Osteoblast (primary cell): ENCODE results near the gene RASGRF2. TPM values are rescaled to one million over a fixed set of nuclear protein-coding genes. Genes with fewer than 3 reads are reported as not detected.
A peak's percentile ranks its signal among the peaks of the same experiment; 100 is the strongest.

ENCODE experiments used
- DNase-seq: peaks from one replicate; pipeline ENCODE4 v3.0.0; 2011; ENCODE audit warnings: low spot score, mixed read lengths; ENCODE audit not compliant: insufficient read length; ENCODE audit errors: missing footprints
- H2AFZ ChIP-seq: 2 replicates; pipeline ENCODE4 v1.6.0; 2011; ENCODE audit warnings: mild to moderate bottlenecking, low read length
- H3K27ac ChIP-seq: 2 replicates; pipeline ENCODE4 v1.5.1; 2011; ENCODE audit warnings: mild to moderate bottlenecking, low read depth, low read length, moderate library complexity
- H3K27me3 ChIP-seq: 2 replicates; pipeline ENCODE4 v1.6.0; 2012; ENCODE audit warnings: mild to moderate bottlenecking, control low read depth, inconsistent platforms, low read length, moderate library complexity; ENCODE audit not compliant: insufficient read depth
- H3K36me3 ChIP-seq: 2 replicates; pipeline ENCODE4 v1.5.1; 2011; ENCODE audit warnings: mild to moderate bottlenecking, low read length, control low read depth, moderate library complexity; ENCODE audit not compliant: insufficient read depth
- H3K4me1 ChIP-seq: 2 replicates; pipeline ENCODE4 v1.5.1; 2011; ENCODE audit warnings: mild to moderate bottlenecking, low read length, control low read depth, moderate library complexity; ENCODE audit not compliant: insufficient read depth
- H3K4me2 ChIP-seq: 2 replicates; pipeline ENCODE4 v1.6.0; 2011; ENCODE audit warnings: mild to moderate bottlenecking, low read length; ENCODE audit not compliant: insufficient read depth
- H3K4me3 ChIP-seq: fragments of 200-600 bp; sonication (generic); 3 replicates; pipeline ENCODE4 v1.5.1; 2012; ENCODE audit warnings: mild to moderate bottlenecking, low read length, inconsistent platforms; ENCODE audit not compliant: insufficient read depth
- H3K79me2 ChIP-seq: 2 replicates; pipeline ENCODE4 v1.6.0; 2012; ENCODE audit warnings: mild to moderate bottlenecking, low read length, control low read depth, inconsistent platforms; ENCODE audit not compliant: insufficient read depth
- H3K9me3 ChIP-seq: 2 replicates; pipeline ENCODE4 v1.5.1; 2011; ENCODE audit warnings: low read depth, low read length, control low read depth
- H4K20me1 ChIP-seq: 2 replicates; pipeline ENCODE4 v1.6.0; 2012; ENCODE audit warnings: mild to moderate bottlenecking, low read length, control low read depth; ENCODE audit not compliant: insufficient read depth
- total RNA-seq: library from RNA; depleted of rRNA; stranded (reverse); fragments of >200 nt; gene quantifications from 2 replicates; pipeline ENCODE4 v1.2.3, GENCODE V29; 2012
- TF ChIP-seq, protein P1 (sequence below): IDR thresholded peaks from 2 replicates; pipeline ENCODE4 v1.5.1; 2011; ENCODE audit warnings: mild to moderate bottlenecking, low read depth, low read length, moderate library complexity; ENCODE audit errors: extremely low read depth

Gene RASGRF2
- total RNA-seq, 1 donor, result under 0.01 TPM

DNA sequence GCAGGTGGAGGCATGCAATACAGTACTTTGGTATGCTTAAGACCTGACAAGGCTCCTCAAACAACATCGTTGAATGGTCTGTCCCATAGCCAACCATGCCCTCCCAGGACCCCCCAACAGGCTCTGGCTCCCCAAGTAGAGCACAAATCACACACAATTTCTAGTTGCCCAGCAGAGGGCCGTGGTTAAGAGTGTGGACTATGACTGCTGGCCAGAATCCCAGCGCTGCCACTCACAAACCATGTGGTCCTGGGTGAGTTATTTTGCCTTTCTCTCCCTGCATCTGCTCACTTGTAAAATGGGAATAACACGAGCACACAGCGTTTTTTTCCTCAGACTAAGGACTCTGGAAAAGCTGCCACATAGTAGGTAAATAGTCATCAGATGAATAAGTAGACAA, 279.4 kb downstream of the RASGRF2 start:
- no peaks in the 10 kb centered on the region for H3K79me2 ChIP-seq
- H3K4me3 ChIP-seq, result no peak overlapping the region
- H3K9me3 ChIP-seq, result no peaks in the 10 kb centered on the region
- H3K4me1 ChIP-seq, result no peaks in the 10 kb centered on the region
- no peak for DNase-seq
- no peaks in the 10 kb centered on the region for H4K20me1 ChIP-seq
- no peaks in the 10 kb centered on the region for H3K36me3 ChIP-seq
- H2AFZ ChIP-seq, result no peak overlapping the region
- H3K27me3 ChIP-seq, result no peaks in the 10 kb centered on the region
- TF ChIP-seq, protein P1, sequence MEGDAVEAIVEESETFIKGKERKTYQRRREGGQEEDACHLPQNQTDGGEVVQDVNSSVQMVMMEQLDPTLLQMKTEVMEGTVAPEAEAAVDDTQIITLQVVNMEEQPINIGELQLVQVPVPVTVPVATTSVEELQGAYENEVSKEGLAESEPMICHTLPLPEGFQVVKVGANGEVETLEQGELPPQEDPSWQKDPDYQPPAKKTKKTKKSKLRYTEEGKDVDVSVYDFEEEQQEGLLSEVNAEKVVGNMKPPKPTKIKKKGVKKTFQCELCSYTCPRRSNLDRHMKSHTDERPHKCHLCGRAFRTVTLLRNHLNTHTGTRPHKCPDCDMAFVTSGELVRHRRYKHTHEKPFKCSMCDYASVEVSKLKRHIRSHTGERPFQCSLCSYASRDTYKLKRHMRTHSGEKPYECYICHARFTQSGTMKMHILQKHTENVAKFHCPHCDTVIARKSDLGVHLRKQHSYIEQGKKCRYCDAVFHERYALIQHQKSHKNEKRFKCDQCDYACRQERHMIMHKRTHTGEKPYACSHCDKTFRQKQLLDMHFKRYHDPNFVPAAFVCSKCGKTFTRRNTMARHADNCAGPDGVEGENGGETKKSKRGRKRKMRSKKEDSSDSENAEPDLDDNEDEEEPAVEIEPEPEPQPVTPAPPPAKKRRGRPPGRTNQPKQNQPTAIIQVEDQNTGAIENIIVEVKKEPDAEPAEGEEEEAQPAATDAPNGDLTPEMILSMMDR, result no peak
- H3K27ac ChIP-seq, result no peak overlapping the region
- H3K4me2 ChIP-seq, result no peak overlapping the region

DNA sequence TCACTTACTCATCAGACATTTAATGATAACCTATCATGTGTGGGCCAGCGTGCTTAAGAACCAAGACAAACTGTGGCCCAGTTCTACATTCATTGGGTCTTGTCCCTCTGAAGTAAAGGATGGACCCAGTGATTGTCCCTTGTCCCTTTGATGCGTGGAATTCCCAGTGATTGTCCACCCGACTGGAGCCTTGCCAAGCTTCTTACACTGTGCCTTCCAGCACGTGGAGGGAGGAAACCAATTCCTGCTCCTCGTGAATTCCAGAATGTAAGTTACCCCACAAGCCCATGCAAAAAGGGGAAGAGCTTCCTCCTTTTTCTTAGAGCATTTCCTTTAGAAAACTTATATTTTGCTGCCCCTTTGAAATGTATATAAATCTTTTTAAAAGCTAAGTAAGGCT, 280.8 kb downstream of the RASGRF2 start:
- Histone ChIP-seq H3K4me3 (no peak overlapping the region), H3K4me1 (no peaks in the 10 kb centered on the region), H2AFZ (no peak overlapping the region), H3K27ac (no peak overlapping the region), H3K79me2 (no peaks in the 10 kb centered on the region), H4K20me1 (no peaks in the 10 kb centered on the region), H3K36me3 (no peaks in the 10 kb centered on the region), H3K27me3 (no peaks in the 10 kb centered on the region), H3K4me2 (no peak overlapping the region), H3K9me3 (no peaks in the 10 kb centered on the region)
- TF ChIP-seq, protein P1, result no peak
- no peak for DNase-seq

DNA sequence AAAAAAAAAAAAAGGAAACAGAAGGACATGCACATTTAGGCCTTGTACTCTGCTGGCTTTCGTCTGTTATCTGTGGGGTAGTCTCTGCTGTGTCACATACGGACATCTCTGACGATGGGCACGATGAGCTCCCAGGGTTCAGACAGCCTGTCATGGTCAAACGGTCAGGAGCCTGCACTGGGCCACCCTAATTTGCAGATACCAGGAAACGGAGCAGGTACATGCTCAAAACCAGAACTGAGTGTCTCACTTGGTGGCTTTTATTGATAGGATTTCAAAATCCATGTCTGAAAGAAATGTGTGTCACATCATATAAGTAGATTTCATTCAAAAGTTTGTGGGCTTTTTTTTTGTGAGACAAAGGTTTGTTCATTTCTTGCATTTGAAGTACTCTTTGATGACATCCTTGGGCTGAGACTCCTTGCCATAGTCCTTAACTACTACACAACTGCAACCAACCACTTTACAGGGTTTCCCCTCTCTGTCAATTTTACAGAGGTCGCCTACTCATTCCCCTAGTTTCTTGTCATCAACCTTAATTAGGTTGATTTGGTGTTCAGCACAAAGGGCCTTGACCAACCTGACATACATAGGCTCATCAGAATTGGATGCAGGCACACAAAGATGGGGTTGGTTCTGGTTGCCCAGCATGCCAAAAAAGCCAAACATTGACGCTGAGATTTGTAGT, 281.9 kb downstream of the RASGRF2 start:
- DNase-seq, result no peak
- no peaks in the 10 kb centered on the region for H3K9me3 ChIP-seq
- TF ChIP-seq, protein P1, result no peak
- H3K79me2 ChIP-seq, result no peaks in the 10 kb centered on the region
- no peak overlapping the region for H2AFZ ChIP-seq
- H3K4me1 ChIP-seq, result no peaks in the 10 kb centered on the region
- H3K36me3 ChIP-seq, result no peaks in the 10 kb centered on the region
- no peak overlapping the region for H3K4me3 ChIP-seq
- H3K4me2 ChIP-seq, result no peak overlapping the region
- H3K27ac ChIP-seq, result no peak overlapping the region
- H3K27me3 ChIP-seq, result no peaks in the 10 kb centered on the region
- H4K20me1 ChIP-seq, result no peaks in the 10 kb centered on the region

DNA sequence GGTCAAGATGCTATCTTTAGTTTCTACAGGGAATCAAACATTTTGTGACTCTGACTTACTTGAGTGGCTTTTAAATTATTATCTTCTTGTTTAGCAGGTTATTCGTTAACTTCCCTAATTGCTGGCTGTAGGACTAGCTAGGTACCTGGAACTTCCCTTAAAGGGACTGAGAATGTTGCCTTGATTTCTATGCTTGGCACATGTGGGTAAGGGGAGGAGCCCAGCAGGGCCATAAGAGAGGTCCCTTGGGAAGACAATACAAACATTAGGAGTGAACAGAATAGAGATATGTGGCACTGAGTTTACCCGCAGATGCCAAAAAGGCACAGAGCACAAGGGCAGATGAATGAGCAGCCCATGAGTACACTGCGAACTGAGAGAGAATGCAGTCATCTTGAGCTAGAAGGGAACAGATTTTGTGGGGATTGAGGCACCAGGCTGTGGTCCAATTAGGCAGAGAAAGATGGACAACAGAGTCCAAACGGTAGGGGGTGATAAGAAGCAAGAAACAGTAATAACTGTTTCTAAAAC, 282.8 kb downstream of the RASGRF2 start:
- DNase-seq, result no peak
- no peaks in the 10 kb centered on the region for H3K36me3 ChIP-seq
- H2AFZ ChIP-seq, result no peak overlapping the region
- H3K4me3 ChIP-seq, result no peak overlapping the region
- H3K27ac ChIP-seq, result no peak overlapping the region
- H3K79me2 ChIP-seq, result no peaks in the 10 kb centered on the region
- TF ChIP-seq, protein P1, result peak; percentile 7
- H4K20me1 ChIP-seq, result no peaks in the 10 kb centered on the region
- no peak overlapping the region for H3K4me2 ChIP-seq
- no peaks in the 10 kb centered on the region for H3K9me3 ChIP-seq
- H3K4me1 ChIP-seq, result peaks cover 4% of the 10 kb centered on the region
- no peaks in the 10 kb centered on the region for H3K27me3 ChIP-seq
